Glomerular visceral epithelial cell (primary cell): Measurements from ENCODE around the gene SYNGR3.
"Not testable (repeated sequence)": the region's sequence is repeated elsewhere in the genome, so short reads cannot be mapped to it uniquely, and the experiment has no call there.

Source experiments
- DNase-seq: peaks from one replicate; pipeline ENCODE4 v3.0.0-alpha.2; 2016; ENCODE audit errors: extremely low spot score

The SYNGR3 gene

DNA sequence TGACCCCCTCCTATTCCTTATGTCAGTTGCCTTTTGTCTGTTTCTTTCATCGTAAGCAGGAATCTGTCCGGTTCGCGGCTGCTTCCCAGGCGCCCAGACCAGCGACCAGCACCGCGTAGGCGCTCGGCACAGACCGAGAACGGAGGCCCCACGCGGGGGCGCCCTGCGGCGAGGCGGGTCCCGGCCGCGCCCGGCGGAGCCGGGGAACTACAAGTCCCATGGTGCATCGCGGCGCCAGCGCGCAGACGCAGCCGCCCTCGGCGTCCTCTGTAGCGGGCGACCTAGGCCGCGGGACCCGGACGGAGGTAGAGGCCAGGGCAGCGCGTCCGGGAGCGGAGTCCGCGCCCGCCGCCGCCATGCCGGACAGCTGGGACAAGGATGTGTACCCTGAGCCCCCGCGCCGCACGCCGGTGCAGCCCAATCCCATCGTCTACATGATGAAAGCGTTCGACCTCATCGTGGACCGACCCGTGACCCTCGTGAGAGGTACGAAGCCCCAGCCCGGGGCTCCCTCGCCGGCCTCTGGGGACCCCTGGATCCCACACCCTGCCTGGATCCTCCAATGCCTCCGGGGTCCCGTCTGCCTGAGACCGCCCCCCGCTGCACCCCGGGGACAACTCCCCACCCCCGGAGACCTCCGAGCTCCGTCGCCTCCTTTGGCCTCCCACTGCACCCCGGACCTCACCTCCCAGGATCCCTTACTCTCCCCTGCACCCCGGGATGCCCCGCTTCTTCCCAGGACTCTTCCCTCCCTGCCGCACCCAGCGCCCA, 30.3 kb upstream of the SYNGR3 start, which contains the start of gene NDUFB10:
NDUFB10 (plus strand) TSS at position 270 of the 771 bp plus-strand sequence; CDS start at position 357, 87 bp downstream.
- DNase-seq, result peak; percentile 88

DNA sequence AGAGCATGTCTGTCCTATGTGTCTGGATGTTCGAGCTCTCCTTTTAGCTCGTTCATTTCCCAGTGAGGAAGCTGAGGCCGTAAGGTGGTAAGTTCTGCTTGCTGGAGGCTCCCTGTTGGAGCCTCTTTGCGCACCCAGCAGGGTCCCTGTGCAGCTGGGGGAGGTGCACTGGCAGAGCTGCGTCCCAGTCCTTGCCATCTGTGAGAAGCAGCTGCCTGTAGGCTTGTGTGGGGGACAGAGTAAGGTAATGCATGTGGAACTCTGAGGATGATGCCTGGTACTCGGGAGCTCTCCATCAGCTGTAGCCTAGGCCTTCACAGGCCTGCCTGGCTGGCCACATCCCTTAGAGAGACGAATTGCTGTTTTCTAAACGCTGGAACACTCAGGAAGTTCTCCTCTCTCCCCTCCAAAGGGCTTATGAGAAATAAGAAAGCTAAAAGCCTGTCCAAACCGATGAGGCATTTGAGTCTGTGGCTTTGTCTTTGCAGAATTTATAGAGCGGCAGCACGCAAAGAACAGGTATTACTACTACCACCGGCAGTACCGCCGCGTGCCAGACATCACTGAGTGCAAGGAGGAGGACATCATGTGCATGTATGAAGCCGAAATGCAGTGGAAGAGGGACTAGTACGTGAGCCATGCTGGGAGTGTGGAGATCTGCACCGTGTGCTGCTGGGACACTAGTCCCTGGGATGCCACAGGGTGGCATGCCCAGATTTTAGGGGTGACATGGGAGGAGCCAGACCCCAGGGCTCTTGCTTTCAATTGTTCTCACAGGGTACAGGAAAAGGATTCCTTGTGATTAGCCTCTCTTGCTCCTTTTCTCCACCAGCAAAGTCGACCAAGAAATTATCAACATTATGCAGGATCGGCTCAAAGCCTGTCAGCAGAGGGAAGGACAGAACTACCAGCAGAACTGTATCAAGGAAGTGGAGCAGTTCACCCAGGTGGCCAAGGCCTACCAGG, 28.8 kb upstream of the SYNGR3 start:
- peak; percentile 53 for DNase-seq

DNA sequence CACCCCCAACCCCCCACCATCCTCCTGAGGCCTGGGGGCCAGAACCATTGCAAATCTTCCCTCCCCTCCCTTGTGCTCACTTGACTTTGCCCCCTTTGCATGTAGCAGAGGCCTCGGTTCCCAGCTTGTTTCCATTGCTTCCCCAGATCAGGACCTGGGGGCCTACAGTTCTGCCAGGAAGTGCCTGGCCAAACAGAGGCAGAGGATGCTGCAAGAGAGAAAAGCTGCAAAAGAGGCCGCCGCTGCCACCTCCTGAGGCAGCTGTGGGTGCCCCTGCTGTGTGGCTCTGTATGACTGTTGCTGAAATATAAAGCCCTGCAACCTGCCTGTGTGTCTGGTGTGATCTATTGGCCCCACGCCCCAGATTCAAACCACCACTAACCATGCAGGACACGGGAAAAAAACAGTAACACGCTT, 28.1 kb upstream of the SYNGR3 start:
- DNase-seq, result no peak

DNA sequence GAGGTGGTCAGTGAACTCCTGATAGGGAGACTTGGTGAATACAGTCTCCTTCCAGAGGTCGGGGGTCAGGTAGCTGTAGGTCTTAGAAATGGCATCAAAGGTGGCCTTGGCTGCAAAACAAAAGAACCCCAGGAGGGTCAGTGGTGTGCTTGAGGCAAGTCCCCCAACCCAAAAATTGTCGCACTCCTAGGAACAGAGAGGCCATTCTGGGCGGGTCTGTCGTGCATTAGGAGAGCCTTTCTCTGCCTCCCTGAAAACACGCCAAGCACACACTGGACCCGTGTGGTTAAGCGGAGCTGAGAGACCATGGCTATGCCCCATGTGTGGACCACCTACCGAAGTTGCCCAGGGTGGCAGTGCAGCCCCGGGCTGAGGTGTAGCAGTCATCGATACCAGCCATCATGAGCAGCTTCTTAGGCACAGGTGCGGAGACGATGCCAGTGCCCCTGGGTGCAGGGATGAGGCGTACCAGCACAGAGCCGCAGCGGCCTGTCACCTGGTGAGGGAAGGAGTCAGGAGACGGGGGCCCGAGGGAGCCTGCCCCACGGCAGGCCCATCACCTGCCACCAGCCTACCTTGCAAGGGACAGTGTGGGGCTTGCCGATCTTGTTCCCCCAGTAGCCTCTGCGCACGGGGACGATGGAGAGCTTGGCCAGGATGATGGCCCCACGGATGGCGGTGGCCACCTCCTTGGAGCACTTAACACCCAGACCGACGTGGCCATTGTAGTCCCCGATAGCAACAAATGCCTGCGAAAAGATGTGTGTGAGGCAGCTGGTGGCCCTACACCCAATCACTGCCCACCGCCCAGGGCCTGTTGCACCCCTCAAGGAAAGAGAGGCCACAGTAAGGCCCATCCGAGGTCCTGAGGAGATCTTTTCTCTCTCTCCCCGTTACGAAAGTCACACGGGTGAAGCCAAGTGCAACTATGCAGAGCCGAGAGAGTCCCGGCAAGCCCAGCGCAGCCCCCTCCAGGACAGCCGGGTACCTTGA, 27.3 kb upstream of the SYNGR3 start:
- DNase-seq, result not testable (repeated sequence)

GRCh38 chr16:1963806-1964505, 25.8 kb upstream of the SYNGR3 start:
- no peak for DNase-seq

DNA sequence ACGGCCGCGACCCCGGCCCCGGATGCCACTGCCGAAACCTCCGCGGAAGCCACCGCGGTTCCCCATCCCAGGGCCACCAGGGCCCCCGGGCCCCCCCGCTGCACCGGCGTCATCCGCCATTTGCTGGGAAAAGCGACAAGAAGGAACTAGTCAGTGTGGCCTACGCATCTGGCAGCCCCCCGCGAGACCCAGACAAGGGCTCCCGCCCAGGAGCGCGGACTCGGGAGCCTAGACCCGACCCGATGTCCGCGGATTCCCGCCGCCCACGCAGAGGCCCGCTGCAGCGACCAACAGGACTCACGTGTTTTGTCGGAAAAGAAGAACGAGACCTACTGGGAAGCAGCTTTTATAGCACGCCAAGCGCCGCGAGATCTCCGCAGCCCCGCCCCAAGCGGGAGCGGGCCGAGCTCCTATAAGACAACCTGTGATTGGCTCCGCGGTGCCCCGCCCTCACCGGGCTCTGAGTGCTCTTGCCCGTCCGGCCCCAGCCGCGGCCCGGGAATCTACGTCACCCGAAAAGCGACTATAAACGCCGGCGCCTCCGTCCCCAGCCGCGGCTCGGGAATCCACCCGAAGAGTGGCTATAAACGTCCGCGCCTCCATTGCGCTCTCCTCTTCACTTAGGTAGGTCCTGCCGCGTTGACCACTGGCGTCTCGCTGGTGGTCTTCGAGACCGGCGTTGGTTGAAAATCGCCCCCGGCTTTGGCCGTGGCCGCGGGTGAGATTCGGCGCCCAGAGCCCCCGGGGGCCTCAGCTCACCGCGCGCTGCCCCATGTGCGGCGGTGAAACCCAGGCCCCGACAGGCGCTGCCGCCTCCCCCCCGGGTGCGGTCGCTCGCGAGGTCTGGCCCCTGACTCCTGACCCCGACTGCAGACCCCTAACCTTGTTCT, 25.0 kb upstream of the SYNGR3 start, which contains the start of gene RPS2:
RPS2 (minus strand) TSS at position 321 of the 890 bp plus-strand sequence; CDS start at position 120, 201 bp downstream.
- DNase-seq, result peak; percentile 98

GRCh38 chr16:1965396-1966001, 24.3 kb upstream of the SYNGR3 start:
- DNase-seq, result no peak

GRCh38 chr16:1966460-1966859, 23.3 kb upstream of the SYNGR3 start, which contains the start of gene RNF151:
RNF151 (plus strand) TSS chr16:1966856; CDS start chr16:1966882, 26 bp downstream.
- DNase-seq, result no peak

GRCh38 chr16:1968146-1968953, 21.4 kb upstream of the SYNGR3 start:
- DNase-seq, result no peak

DNA sequence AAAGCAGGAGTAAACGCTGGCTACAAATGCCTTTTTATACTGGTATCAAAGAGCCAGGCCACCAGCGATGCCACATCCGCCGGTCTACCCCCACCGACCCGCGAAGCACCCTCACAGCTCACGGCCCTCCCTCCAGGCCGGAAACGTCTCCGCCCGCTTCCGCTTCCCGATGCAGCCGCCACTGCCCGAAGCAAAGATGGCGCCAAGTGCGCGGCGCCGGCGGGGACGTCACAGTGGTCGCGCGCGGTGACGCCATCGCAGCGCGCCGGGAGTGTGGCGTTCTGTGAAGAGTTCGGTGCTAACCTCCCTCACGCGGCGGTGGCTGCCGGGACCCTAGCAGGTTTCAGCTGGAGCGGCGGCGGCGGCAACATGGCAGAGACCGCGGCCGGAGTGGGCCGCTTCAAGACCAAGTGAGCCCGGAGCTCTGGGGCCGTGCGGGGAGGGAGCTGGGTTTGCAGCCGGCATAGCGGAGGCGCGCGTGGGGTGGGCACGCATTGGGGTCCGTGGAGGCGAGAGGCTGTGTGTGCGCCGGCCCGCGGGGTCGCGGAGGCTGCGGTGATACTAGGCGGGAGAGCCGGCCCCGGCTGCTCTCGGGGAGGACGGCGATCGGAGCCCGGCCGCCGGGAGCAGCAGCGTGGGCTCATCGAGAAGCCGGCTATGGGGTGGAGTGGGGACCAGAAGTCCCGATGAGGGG, 17.8 kb upstream of the SYNGR3 start, which contains the start of gene TBL3:
TBL3 (plus strand) TSS at position 258 of the 694 bp plus-strand sequence; CDS start at position 370, 112 bp downstream.
- peak; percentile 93 for DNase-seq

GRCh38 chr16:1972490-1972877, 17.3 kb upstream of the SYNGR3 start:
- DNase-seq, result no peak

GRCh38 chr16:1973461-1974156, 16.2 kb upstream of the SYNGR3 start:
- no peak for DNase-seq

DNA sequence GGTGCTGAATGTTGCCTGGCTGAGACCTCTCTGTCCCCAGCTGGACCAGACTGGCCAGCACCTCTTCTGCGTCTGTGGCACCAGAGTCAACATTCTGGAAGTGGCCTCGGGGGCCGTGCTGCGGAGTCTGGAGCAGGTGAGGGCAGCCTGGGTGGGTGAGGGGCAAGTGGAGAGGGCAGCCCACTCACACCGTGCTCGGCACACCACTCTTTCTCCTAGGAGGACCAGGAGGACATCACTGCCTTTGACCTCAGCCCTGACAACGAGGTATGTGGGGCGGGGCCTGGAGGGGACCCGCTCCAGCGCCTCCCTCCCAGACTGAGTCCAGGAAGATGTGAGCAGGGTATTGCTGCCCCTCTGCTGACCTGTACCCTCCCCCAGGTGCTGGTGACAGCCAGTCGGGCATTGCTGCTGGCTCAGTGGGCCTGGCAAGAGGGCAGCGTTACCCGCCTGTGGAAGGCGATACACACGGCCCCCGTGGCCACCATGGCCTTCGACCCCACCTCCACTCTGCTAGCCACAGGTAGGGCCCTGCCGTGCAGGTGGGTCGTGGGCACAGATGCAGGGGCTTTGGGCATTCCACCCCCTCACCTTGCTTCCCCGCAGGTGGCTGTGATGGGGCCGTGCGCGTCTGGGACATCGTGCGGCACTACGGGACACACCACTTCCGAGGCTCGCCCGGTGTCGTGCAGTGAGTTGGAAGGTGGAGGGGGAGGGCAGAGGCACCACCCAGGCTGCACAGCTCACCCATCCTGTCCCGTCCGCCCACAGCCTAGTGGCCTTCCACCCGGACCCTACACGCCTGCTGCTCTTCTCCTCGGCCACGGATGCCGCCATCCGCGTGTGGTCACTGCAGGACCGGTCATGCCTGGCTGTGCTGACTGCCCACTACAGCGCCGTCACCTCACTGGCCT, 15.4 kb upstream of the SYNGR3 start:
- no peak for DNase-seq

GRCh38 chr16:1975432-1976215, 14.1 kb upstream of the SYNGR3 start:
- DNase-seq, result no peak

GRCh38 chr16:1976216-1976520, 13.6 kb upstream of the SYNGR3 start:
- no peak for DNase-seq
